ENCODE measurements around the gene IFT27.

Gene IFT27

DNA sequence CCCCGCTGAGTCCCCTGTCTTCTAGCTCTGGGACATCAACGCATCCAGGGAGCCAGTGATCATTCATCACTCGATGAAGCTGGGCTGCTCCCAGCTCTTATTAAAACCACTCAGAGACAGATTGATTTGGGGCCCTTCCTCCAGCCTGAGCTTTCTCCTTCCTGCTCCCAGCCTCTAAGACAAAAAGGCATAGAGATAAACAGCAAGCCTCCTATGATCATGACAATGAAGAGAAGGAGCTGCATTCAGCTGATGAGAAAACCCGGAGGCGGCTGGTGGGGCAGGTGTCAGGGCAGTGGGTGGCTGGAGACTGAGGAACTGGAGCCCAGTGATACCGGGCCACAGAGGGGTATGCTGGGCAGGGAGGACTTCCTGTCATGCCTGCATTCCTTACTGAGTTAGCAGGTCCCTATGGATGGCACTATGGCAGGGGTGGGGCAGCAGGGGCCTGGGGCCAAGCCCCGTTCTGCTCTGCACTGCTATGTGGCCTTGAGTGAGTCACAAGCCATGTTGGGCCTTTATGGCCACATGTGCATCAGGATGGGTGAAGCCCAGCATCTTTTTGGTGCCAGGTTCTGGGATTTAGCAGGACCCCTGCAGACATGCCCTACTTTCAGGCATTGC lies 20.7 kb upstream of the IFT27 start:
- no peak for DNase-seq

DNA sequence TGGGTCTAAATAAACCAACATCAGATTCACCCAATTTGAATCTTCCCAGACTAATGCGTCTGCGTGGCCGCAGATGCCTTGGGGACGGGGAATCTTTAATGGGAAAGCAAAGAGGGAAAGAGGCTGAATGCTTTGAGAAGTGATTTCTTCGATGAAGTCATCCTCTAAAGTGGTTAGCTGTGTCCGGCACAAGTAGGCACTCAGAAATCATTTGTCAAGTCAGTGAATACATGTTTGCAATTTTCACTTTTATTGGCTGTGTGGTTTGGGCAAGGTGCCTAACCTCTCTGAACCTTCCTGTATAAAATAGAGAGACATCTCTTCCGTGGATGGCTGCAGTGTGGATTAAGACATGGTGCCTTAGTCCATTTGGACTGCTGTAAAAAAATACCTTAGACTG lies 19.7 kb upstream of the IFT27 start:
- no peak for DNase-seq

DNA sequence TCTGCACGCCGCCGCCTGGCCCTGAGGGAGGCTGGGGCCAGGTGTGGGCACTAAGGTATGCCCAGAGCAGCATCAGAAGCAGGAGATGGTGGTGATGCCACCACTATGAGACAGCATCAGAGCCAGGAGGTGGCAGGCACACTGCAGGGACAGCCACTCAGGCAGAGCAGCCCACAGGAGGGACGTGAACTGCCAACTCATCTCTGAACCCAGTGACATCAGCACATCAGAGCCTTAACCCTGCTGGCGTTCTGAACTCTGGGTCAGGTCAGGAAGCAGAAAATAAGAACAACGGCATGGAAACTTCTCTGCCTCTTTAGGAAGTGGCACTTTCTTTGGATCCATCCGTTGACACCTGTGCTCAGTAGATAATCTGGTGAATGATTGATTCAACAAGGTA lies 14.7 kb upstream of the IFT27 start:
- DNase-seq, result peak; percentile 34

DNA sequence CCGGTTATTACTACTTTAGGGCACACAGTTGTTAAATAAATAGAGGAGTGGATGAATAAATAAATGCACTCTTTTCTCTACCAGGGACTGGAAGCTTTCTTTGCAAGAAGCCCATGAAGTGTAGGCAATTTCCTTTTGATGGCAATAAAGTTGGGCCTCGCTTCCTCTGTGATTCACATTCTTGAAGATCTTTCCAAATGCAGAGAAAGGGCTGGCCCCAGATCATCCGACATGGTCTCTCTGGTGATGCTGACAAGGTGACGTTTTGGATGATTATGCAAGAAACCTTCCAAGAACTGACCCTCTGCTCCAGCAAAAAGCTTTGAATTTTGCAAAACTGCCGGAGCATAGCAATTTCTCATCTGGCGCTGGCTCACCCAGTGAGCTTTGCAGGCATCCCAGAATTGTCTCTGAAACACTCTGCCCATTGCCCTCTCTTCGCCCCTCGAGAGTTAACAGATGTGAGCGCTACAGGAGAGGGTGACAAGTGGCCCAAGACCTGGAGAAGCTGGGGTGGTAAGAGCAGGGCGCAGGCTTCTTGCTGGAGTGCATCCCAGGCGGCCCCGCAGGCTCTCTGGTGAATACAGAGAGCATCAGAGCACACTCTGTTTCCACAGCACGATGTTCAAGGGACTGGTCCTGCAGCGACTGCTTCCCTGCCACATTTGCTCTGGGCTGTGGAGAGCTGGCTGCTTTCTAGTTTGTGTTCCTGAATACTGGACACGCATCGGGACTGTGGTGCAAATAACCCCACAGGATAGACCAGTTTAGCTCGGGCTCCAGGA lies 11.5 kb upstream of the IFT27 start:
- no peak for DNase-seq

DNA sequence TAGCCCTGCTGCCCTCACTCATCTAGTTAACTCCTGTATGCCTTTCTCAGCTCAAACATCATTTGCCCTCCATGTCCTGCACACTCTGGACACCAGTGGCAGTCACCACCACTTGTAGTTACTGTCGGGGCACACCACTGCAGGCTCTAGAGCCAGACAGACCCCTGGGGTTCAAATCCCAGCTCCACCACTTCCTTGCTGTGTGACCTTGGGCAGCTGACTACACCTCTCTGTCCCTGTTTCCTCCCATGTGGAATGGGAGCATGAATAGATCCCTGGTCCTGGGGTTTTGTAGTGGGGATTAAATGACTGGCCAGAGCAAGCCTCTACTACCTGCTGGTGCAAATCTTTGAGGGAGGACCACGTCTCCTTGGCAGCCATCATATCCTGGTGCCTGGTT lies 7.8 kb upstream of the IFT27 start:
- DNase-seq, result no peak

DNA sequence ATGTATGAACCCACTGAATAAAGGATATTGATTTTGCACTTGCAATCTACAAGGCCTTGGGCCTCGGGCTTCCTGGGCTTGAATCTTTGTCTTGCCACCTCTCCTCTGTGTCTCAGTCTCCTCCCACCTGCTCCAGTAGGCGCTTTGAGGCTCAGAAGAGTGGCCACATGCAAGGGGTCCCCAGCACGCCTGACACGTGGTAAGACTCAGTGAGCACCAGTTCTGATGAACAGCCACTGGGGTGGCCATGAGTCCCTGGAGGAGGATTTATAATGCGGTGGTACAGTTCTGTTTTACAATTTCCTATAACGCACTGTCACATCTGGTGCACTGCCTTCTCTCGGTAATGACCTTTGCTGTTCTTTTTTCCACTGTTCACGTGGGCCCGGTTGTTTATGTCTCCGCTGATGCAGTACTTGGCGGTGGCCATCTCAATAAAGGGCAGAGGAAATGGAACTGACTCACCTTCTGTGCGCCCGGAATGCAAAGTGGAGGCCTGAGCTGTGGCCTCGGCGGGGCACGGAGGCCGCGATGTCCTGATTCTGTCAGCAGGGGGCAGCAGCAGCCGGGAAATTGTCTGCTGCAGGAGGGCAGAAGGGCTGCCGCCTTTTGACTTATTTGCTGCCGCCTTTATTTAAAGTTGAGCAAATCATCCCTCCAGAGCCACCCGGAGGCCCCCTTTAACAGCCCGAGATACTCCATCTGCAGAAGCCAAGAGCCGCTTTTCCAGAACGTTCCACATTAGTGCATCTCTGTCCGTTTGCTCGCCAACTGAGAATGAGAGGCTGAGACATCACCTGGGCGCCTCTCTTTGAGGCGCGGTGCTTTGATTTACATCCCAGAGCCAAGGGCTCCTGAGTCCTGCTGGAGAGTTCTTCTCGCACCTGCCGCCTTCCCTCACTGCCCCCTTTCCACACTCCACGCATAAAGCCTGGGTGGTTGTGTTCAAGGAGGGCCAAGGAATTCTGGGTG lies 6.0 kb upstream of the IFT27 start:
- DNase-seq, result peak; percentile 77

DNA sequence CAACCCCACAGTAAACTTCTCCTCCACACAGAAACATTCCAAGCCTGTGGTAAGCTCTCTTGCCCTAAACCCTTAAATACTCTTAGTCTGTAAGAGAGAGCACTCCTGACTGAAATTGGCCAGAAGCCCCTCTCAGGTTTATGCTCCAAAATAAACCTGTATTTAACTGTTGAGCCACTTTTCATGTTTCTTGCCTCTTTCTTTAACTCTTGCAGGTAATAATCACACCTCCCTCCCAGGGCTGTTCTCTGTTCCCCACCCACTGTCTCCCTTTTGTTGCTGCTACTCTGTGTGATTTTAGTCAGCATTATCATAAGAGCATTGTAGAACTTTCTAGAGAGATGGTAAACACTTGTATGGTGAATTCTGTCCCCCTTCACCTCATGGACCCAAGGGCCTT lies 2.1 kb upstream of the IFT27 start:
- DNase-seq, result no peak

DNA sequence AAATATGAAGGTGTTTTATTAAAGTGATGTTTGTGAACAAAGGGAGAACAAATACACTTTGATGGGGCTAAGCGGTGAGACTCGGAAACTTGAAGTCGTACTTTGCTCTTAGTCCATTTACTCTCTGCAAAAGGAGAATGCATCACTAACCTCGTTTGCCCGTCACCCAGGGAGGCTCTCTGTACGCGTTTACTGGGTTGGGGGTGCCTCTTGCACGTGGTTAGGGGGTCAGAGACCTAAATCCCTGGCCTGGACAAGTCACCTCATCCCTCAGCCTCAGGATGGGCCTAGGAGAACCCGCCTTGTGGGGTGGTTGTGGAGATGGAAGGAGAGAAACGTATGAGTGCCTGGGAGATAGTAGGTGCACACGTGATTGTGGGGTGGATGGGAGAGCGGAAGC lies 803 bp upstream of the IFT27 start:
- no peak for DNase-seq

DNA sequence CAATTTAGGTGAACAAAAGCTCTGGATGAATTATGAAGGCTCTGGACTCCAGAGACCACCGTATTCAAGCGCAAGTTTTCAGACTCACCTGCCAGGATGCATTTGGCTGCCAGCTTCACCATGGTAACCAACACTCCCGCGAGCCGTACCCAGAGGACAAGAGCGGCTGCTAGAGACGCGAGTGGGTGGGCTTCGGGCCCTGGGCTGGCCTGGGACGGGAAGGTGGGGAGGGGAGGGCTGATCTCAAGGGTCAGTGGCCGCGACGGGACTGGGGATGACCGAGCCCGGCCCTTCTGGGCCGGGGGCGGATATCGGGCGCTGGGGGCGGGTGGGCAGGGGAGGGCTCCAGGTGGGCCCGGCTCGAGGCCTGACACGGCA lies 344 bp downstream of the IFT27 start:
- DNase-seq, result no peak

DNA sequence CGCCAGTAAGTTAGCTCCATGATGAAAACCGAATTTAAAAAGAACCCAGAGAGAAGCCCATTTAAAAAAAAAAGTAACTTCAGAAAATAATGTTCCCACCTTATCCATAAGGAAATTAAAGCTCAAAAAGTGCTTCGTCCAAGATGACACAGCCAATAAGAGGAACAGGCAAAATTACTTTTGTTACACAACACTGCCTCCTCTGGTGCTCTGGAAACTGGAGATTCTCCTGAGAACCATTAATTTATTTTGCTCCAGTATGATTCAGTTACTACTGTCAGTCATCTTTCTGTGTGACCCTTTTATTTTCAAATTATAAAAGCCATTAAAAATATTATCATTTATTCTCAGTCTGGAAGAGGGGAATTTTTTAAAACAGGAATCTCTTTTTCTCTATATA lies 2.0 kb downstream of the IFT27 start:
- DNase-seq, result peak; percentile 76

DNA sequence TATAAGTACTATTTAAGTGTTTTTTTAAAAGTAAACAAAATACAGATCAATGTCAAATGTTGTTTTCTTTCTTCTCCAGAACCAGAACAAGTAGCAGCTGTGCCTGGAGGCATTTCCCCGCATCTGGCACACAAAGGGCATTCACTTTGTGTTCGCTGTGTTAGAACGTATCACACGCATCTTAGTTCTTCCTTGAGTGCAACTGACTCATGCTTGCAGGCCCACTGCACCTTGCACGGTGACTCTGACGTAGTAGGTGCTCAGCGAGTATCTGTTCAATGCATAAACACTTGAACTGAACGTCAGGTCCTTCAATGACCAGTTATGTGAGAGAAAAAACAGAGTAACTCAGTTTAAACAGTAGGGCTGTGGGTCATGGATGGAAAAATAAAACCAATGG lies 3.5 kb downstream of the IFT27 start:
- no peak for DNase-seq

DNA sequence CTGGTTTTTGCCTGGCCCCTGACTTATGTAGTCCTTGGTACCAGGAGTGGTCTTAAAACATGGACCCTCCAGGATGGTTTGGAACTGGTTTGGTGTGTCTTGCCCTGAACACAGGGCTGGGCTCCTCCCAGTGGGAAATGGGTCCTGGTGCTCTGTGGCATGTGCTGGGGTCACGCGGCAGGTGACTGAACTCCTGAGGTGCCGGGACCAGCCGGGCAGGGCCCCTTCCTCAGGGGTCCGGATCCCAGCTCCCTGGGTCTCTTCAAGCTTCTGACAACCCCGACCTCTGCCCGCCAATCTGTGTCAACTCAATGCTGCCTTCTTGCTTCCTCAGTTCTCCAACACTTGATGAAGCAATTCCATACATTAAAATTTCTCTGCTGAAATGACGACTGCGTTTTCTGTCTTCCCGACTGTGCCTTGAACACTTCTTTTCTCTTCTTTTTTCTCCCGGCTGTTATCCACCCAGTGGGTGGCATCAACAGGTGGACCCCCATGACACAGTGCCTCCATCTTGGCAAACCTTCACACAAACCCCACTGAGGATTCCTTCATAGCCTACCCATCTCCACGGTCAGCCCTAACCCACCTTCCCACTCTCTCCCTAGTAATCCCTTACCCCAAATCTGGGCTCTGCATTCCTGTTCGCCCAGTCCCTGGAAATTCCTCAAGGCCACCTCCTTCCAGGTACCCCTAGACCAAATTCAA lies 4.4 kb downstream of the IFT27 start:
- DNase-seq, result no peak

DNA sequence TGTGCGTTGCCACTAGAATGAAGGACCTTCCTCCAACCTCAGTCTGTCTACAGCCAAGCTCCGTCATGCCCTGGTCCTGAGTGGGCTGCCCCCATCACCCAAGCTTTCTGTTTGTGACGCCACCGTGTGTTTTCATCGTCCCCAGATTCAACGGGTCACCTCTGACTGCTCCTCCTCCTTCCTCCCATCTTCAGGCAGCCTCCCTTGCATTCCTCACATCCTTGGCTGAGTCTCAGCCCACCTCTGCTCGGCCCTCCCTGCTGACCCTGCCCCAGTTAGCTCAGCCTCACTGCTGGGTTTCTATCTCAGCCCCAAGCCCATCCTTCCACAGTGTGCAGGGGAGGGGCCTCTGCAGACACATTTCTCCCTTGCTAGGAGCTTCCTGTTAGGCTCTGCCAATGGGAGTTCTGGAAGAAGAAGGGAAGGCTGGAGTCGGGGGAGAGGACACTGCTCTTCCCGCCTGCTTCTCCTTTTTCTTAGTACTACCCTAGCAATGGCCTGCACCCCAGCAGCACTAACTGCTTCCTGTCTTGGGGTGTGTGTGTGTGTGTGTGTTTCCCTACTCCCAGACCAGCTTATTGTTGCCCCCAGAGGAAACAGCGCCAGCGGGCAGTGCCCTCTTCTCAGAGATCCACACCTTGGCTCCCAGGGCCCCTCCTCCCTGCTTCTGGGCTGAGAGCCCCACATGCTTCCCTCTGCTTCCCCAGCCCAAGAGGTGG lies 5.2 kb downstream of the IFT27 start:
- no peak for DNase-seq

DNA sequence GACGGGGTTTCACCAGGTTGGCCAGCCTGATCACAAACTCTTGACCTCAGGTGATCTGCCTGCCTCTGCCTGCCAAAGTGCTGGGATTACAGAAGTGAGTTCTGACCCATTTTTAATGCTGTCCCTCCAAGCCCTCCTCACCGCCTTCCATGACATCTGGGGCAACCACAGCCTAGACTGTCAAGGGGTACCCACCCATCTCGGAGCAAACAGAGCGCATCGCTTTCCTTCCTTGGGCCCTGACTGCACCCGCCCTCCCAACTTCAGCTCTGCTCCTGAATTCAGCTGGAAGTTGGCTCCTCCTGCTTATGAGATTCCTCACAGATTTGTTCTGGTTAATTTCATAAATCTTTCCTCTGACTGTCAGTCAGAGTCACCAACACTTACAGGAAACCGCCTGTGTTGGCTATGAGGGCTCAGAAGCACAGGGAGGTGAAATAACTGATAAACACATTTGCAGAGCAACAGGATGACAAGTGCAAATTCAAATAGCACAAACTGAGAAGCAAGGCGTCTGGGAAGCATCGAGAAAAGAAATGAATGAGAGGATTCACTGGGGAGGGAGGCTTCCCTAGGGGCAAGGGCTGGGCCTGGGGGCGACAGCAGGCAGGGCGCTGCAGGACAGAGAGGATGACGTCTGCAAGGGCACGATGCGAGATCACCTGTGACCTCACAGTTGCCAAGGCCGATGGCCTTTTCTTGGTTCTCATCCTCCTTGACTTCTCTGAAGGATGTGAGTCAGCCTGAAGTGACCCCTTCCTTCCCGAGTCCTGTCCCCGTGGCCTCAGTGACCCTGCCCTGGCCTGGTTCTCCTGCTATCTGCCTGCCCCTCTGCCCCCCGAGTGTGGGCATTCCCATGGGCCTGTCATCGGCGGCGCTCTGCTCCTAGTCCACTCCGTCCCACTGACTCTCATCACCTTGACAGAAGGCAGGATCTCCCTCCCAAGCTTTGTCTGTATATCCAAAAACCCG lies 6.1 kb downstream of the IFT27 start:
- DNase-seq, result no peak

DNA sequence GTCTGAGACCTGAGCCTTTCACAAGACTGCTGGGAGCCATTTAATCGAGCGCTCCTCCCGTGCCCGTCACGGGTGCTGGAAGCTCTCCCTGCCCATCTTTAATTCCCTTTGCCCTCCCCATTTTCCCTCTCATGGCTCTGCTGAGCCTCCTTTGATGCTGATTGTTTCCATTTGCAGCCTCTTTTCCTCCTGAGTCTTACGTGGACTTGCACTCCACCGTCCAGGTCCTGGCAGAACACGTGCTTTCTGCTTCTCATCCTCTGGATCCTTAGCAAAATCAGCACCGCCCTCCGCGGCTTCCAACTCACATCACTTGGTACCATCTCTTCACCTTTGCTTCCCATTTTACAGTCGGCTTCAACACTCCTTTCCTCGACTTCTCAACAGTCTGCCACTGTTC lies 7.3 kb downstream of the IFT27 start:
- no peak for DNase-seq

DNA sequence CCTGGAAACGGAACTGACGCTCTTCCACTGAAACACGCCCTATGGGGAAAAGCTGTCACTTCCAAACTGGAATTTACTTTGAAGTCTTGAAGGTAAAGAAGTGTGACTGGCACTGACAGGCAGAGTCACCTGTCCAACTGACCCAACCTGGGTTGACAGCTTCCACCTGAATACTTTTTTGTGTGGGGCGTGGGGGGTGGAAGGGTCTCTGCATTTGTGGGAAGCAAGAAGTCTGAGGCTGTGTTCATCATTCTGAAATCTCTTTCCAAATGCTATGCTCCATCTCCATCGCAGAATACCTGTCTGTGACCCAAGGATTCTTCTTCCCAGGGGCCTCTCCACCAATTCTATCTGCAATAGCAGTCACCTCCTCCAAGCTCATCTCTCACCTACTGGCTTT lies 7.8 kb downstream of the IFT27 start:
- DNase-seq, result no peak

DNA sequence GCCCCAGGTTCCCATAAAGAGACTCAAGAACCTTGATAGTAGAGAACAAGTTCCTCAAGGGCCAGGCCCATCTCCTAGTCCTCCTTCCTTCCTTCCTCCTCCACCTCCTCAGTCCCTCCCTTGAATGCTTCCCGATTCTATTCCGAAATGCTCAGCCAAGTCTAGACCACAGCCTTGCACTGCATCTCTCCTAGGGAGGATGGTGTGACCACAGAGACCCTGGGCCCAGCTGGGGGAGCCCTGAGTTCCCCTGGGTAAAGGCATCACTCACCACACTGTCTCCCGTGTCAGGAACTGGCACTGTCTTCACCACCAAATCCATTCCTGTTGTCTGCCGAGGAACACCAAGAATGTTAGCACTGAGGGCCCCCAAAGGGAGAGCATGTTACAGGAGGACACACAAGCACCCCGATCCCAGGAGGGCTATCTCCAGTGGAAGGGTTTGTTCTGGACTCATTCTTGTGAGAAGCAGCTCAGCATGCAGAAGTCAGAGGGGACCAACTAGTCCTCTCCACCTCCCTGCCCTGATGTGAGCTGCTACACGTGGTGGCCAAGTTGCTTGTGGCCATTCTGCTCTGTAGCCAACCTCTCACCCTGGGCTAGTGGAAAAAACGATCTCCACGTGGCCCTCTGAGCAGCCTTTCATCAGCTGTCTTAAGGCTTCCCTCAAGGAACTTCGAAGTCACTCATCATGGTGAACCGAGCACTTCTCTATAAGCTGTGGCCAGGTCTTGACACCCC lies 8.7 kb downstream of the IFT27 start:
- DNase-seq, result no peak

DNA sequence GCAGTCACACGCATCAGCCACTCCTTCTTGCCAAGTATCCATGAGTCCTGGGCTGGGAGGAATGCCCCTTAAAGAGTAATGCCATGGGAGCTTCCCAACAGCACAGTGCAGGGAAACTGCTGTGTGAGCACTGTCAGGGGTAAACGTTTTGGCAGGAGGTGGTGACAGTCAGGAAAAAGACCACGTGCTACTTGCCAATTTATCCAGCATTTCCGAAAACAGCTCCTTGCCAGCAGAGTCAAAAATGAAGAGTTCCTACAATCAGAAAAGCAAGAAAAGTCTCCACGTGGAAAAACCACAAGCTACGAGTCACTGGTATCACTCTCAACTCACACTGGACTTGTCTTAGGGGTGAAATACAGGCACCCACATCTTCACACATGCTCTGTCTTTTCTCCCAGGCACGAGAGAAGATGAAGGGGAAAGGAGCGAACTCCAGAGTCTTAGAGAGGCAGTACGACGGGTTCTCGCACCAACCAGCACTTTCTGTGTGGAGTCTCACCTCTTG lies 9.9 kb downstream of the IFT27 start:
- DNase-seq, result no peak

DNA sequence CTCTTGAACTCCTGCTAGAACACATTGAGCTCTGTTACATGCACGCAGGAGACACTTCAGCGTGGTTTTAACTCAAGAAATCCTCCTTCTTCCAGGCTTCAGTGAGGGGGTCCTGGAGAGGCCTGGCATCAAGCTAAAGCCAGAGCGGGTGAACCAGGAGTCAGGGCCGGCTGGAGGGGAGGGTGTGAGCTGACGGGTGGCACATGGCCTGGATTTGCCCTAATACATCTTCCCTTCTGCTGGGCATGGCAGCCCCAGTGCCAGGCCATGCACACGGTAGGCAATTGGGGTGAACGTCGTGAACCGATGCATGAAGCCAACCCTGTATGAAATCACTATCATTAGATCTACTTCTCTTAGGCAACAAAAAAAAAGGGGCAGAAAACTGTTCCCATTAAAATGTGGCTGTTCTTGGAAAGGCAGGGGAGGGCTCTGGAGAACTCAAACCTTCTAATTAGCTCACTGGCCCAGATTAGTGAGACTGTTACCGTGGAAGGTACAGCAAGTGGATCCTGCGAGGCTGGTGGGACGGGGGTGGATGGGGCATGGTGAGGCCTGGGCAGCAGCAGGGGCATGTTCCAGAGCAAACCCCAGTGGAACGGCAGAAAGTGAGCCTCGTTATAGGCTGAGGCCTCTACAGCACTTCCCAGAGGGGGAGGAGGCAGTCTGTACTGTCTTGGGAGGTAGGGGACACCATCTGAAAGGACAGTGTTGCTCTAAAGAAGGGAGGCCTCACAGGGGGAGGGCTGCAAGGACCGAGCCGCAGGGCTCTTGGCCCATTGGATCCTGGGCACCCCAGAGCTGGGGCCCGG lies 10.6 kb downstream of the IFT27 start:
- DNase-seq, result no peak

Measured in inflammatory macrophage treated with lipopolysaccharide for 4 hours (primary cell).